ENCODE results near the gene EXOC6B.

DNA sequence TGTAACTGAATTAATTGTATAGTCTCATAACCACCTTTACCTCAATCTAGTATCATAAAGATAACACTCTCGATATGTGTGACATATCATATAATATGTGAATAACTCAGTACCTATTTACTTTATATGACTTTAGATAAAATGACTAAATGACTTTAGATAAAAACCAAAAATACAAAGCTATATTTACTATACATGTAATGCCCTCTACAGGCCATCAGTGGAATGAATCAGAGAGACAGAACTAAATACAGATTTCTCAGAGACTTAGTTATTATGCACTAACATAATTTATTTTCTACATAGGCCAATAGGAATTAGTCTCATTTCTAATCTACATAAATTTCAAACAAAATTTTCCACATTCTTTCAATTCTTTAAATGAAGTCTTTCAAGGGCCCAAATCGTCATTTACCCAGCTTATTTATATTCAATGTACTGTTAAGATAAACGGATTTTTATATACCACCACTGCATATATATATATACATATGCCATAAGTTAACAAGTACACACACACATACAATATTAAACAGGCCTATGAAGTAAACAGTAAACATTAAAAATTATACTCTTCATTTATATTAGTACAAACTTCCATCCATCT is 219.9 kb downstream of the EXOC6B start:
- TF ChIP-seq, protein P1, sequence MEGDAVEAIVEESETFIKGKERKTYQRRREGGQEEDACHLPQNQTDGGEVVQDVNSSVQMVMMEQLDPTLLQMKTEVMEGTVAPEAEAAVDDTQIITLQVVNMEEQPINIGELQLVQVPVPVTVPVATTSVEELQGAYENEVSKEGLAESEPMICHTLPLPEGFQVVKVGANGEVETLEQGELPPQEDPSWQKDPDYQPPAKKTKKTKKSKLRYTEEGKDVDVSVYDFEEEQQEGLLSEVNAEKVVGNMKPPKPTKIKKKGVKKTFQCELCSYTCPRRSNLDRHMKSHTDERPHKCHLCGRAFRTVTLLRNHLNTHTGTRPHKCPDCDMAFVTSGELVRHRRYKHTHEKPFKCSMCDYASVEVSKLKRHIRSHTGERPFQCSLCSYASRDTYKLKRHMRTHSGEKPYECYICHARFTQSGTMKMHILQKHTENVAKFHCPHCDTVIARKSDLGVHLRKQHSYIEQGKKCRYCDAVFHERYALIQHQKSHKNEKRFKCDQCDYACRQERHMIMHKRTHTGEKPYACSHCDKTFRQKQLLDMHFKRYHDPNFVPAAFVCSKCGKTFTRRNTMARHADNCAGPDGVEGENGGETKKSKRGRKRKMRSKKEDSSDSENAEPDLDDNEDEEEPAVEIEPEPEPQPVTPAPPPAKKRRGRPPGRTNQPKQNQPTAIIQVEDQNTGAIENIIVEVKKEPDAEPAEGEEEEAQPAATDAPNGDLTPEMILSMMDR (IDR thresholded peaks at IDR 0.05): peak in 3 of 4 experiments; percentile 12 to 19 (median 12)
- no peak for TF ChIP-seq POLR2A (IDR thresholded peaks at IDR 0.05)
